SH-SY5Y (cell line): ENCODE results near the gene RBMS3.

Experiments
- GATA2 ChIP-seq: IDR thresholded peaks from 2 replicates; pipeline ENCODE4 v1.6.1; 2011; ENCODE audit warnings: mild to moderate bottlenecking, low read depth, low read length
- GATA3 ChIP-seq: IDR thresholded peaks from 2 replicates; pipeline ENCODE4 v1.6.1; 2011; ENCODE audit warnings: low read depth, mild to moderate bottlenecking, low read length, moderate library complexity

GRCh38 chr3:29720665-29721064, 439.8 kb downstream of the RBMS3 start:
- TF ChIP-seq GATA2, result no peak
- TF ChIP-seq GATA3, result no peak
